ENCODE measurements around the gene POTEH.
"Not testable (repeated sequence)": the region's sequence is repeated elsewhere in the genome, so short reads cannot be mapped to it uniquely, and the experiment has no call there.

Gene POTEH

DNA sequence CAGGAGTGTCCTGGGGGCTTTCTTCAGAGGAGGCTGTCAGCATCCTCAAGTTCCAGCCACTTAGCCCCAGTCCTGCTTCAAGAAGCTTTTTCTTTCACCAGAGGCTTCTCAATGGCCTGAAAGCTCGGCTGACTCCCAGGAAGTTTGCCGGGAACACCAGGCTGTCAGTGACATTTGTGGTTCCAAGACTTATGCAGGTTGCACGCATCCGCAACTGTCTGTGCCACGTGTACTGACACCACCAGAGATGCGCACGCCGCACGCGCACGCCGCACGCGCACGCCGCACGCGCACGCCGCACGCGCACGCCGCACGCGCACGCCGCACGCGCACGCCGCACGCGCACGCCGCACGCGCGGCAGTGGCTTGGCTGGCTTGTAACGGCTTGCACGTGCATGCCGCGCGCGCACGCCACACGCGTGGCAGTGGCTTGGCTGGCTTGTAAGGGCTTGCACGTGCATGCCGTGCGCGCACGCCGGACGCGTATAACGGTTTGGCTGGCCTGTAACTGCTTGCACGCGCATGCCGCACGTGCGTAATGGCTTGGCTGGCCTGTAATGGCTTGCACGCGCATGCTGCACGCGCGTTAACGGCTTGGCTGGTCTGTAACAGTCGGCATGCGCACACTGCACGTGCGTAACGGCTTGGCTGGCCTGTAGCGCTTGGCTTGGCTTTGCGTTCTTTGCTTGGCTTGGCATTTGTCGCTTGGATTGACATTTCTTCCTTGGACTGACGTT is 646 bp upstream of the POTEH start:
- not testable (repeated sequence) for H3K27me3 Mint-ChIP-seq (ENCODE audit: low read depth); H3K9me3 Mint-ChIP-seq; H3K4me1 Mint-ChIP-seq; H3K36me3 Mint-ChIP-seq (ENCODE audit: low read depth); H3K27ac Mint-ChIP-seq; H3K4me3 Mint-ChIP-seq

- not testable (repeated sequence) for H3K4me1 Mint-ChIP-seq; H3K27me3 Mint-ChIP-seq (ENCODE audit: low read depth); H3K27ac Mint-ChIP-seq; H3K4me3 Mint-ChIP-seq; H3K36me3 Mint-ChIP-seq (ENCODE audit: low read depth)
- peaks cover 10% of the 10 kb centered on the region for H3K9me3 Mint-ChIP-seq
Observed at GRCh38 chr22:15713600-15713999, 23.8 kb downstream of the POTEH start.

DNA sequence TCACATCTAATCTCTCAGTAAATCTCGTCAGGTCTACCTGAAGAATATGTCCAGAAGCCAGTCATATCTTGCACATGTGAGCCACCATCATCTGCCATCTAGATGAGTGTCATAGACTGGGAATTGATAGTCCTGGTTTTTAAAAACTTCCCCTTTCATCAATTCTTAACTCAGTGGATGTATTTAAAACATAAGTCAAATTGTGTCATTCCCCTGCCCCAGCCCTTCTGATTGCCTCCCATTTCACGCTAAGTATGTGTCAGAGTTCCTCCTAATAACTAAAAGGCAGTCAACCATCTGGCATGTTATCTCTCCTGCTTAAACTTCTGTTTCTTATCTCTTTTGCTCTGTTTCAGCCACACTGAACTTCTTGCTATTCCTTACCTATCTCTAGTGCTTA is 24.3 kb downstream of the POTEH start:
- not testable (repeated sequence) for H3K4me3 Mint-ChIP-seq; H3K27ac Mint-ChIP-seq; H3K27me3 Mint-ChIP-seq (ENCODE audit: low read depth); H3K4me1 Mint-ChIP-seq; H3K36me3 Mint-ChIP-seq (ENCODE audit: low read depth)
- peaks cover 10% of the 10 kb centered on the region for H3K9me3 Mint-ChIP-seq

GRCh38 chr22:15721884-15722283 is 32.1 kb downstream of the POTEH start:
- not testable (repeated sequence) for H3K27me3 Mint-ChIP-seq (ENCODE audit: low read depth); H3K9me3 Mint-ChIP-seq; H3K4me3 Mint-ChIP-seq; H3K4me1 Mint-ChIP-seq; H3K27ac Mint-ChIP-seq; H3K36me3 Mint-ChIP-seq (ENCODE audit: low read depth)

DNA sequence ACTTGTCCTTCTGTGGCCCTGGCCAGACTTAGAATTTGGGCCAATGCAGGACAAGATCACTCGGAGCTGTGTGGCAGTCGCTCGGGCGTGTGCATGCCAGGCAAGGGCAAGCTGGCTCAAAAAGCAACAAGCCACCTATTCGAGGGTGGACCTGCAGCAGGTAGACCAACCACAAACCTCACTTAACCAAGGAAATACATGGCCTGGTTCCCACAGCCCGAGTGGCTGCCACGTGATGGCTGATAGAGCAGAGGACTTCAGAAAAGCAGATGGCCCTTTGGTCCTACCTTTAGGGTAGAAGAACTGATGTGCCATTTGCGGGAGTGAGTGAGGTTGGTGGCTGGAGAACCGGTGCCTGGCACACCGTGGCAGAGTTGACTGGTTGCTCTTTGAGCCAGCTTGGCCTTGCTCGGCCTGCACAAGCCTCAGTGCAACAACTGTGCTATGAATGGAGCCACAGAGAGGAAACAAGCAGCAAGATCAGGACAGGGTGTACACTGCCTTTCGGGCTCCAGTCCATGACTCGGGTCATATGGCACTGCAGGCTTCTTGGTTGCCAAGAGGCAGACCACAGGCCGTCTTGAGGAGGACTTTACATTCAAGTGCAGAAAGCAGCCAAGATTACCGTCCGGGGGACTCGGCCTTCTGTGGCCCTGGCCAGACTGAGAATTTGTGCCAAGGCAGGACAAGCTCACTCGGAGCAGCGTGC is 39.5 kb downstream of the POTEH start:
- H3K27me3 Mint-ChIP-seq (ENCODE audit: low read depth); H3K4me3 Mint-ChIP-seq; H3K4me1 Mint-ChIP-seq; H3K36me3 Mint-ChIP-seq (ENCODE audit: low read depth); H3K9me3 Mint-ChIP-seq; H3K27ac Mint-ChIP-seq: not testable (repeated sequence)

- not testable (repeated sequence) for H3K4me3 Mint-ChIP-seq; H3K27me3 Mint-ChIP-seq (ENCODE audit: low read depth); H3K9me3 Mint-ChIP-seq; H3K4me1 Mint-ChIP-seq; H3K27ac Mint-ChIP-seq; H3K36me3 Mint-ChIP-seq (ENCODE audit: low read depth)
Observed at GRCh38 chr22:15731023-15731422, 41.2 kb downstream of the POTEH start.

GRCh38 chr22:15734411-15734810 is 44.6 kb downstream of the POTEH start:
- H3K9me3 Mint-ChIP-seq; H3K27ac Mint-ChIP-seq; H3K36me3 Mint-ChIP-seq (ENCODE audit: low read depth); H3K4me1 Mint-ChIP-seq; H3K27me3 Mint-ChIP-seq (ENCODE audit: low read depth); H3K4me3 Mint-ChIP-seq: not testable (repeated sequence)

DNA sequence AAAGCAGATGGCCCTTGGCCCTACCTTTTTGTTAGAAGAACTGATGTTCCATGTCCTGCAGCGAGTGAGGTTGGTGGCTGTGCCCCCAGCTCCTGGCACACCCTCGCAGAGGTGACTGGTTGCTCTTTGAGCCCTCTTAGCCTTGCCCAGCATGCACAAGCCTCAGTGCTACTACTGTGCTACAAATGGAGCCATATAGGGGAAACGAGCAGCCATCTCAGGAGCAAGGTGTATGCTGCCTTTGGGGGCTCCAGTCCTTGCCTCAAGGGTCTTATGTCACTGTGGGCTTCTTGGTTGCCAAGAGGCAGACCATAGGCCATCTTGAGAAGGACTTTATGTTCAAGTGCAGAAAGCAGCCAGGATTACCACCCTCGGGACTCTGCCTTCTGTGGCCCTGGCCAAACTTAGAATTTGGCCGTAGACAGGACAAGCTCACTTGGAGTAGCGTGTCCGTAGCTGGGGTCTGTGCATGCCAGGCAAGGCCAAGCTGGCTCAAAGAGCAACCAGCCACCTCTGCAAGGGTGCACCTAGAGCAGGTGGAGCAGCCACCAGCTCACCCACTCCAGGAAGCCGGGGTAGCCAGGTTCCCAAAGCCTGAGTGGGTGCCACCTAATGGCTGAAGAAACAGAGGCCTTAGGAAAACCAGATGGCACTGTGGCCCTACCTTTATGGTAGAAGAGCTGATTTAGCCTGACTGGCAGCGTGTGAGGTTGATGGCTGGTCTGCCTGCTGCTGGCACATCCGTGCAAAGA is 48.5 kb downstream of the POTEH start:
- H3K36me3 Mint-ChIP-seq (ENCODE audit: low read depth); H3K4me1 Mint-ChIP-seq; H3K27ac Mint-ChIP-seq; H3K9me3 Mint-ChIP-seq; H3K27me3 Mint-ChIP-seq (ENCODE audit: low read depth); H3K4me3 Mint-ChIP-seq: not testable (repeated sequence)

GRCh38 chr22:15738909-15739391 is 49.1 kb downstream of the POTEH start:
- not testable (repeated sequence) for H3K4me3 Mint-ChIP-seq; H3K4me1 Mint-ChIP-seq; H3K36me3 Mint-ChIP-seq (ENCODE audit: low read depth); H3K27ac Mint-ChIP-seq; H3K9me3 Mint-ChIP-seq; H3K27me3 Mint-ChIP-seq (ENCODE audit: low read depth)

GRCh38 chr22:15747636-15748323 is 58.0 kb downstream of the POTEH start:
- not testable (repeated sequence) for H3K27me3 Mint-ChIP-seq (ENCODE audit: low read depth); H3K27ac Mint-ChIP-seq; H3K4me3 Mint-ChIP-seq; H3K4me1 Mint-ChIP-seq; H3K36me3 Mint-ChIP-seq (ENCODE audit: low read depth)
- H3K9me3 Mint-ChIP-seq: peaks cover 11% of the 10 kb centered on the region

DNA sequence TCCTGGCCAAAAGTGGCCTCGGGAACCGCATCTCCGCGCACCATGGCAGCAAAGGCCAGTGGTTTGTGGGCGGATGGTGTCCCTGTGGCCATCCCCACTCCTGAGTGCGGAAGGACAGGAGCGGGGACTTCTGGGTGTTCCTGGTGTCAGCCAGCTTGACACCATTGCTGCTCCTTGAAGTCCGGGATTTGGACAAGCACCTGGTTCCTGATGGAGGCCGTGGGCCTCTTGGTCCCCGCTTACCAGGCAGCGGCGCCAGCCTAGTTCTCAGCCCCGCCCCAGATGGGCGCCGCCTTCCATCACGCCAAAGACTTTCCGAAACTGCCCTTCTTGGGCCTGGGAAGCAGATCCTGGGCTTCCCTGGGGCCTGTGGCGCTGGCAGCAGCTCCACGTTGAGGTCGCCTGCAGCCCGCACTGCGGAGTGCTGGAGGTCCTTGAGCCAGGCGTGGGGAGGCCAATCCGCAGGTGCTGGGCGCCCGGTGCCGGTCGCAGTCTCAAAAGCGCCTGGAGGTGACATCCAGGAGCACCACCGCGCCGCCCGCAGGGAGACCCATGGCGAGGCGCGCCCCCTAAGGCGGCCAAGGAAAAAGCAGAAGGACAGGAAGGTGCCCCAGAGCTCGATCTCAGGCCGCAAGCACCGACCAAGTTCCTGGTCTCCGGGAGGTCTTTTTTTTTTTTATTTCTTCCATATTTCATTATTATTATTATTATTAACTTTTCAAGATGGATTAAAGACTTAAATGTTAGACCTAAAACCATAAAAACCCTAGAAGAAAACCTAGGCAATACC is 59.5 kb downstream of the POTEH start:
- H3K27ac Mint-ChIP-seq; H3K27me3 Mint-ChIP-seq (ENCODE audit: low read depth); H3K36me3 Mint-ChIP-seq (ENCODE audit: low read depth); H3K4me3 Mint-ChIP-seq; H3K4me1 Mint-ChIP-seq: not testable (repeated sequence)
- H3K9me3 Mint-ChIP-seq: peaks cover 11% of the 10 kb centered on the region

- H3K27me3 Mint-ChIP-seq (ENCODE audit: low read depth); H3K36me3 Mint-ChIP-seq (ENCODE audit: low read depth); H3K27ac Mint-ChIP-seq; H3K9me3 Mint-ChIP-seq; H3K4me3 Mint-ChIP-seq; H3K4me1 Mint-ChIP-seq: not testable (repeated sequence)
Observed at GRCh38 chr22:15759443-15760097, 69.7 kb downstream of the POTEH start.

DNA sequence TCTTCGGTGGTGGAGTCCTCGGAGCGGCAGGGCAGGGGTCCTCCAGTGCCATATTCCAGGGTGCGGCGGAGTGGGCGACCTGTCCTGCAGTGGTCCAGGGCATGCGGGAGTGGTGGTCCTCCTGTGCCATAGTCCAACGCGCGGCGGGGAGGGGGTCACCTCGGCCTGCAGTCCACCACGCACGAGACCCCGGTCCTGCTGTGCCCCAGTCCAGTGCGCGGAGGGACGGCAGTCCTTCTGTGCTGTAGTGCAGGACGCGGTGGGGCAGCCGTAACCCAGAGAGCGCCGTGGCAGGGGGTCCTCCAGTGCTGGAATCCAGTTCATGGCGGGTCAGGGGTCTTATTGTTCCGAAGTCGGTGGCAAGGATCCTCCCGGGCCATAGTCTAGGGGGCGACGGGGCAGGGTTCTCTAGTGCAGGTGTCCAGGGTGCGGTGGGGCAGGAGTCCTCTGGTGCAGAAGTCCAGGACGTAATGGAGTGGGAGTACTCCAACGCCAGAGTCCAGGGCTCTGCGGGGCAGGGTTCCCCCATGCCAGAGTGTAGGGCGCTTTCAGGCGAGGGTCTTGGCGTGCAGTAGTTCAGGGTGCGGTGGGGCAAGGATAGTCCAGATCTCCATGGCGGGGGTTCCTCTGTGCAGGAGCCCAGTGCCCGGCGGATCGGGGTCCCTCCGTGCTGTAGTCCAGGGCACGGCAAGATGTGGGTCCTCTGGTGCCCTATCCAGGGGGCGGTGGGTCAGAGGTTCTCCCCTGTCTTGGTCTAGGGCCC is 70.7 kb downstream of the POTEH start:
- H3K9me3 Mint-ChIP-seq; H3K4me1 Mint-ChIP-seq; H3K27ac Mint-ChIP-seq; H3K27me3 Mint-ChIP-seq (ENCODE audit: low read depth); H3K36me3 Mint-ChIP-seq (ENCODE audit: low read depth); H3K4me3 Mint-ChIP-seq: not testable (repeated sequence)
